Adrenal gland (tissue), 12 donors: Measurements from ENCODE around the gene B4GALNT3. TPM values are rescaled to one million over a fixed set of nuclear protein-coding genes. Genes with fewer than 3 reads are reported as not detected.

ENCODE experiments used
- DNase-seq, 7 donors: peaks; one replicate each; pipeline ENCODE4 v3.0.0-alpha.2; 2019 to 2020
- H3K27ac ChIP-seq, 5 donors: fragments of 200-600 bp; sonication (generic) in 4 of 5; 1 replicate in 3 of 5; 2 replicates in 2 of 5; pipeline versions ENCODE4 v1.5.1 to v1.8.0; 2016 to 2020; ENCODE audit warnings: mild to moderate bottlenecking in 1 of 5
- H3K27me3 ChIP-seq: fragments of 200-600 bp; 2 replicates; pipeline ENCODE4 v1.8.0; 2021
- H3K36me3 ChIP-seq, 2 donors: fragments of 200-600 bp; replicated peaks in 1 of 2; 1 replicate in 1 of 2; 2 replicates in 1 of 2; pipeline versions ENCODE4 v1.5.1 to v1.8.0; 2018 to 2022
- H3K4me1 ChIP-seq, 2 donors: fragments of 200-600 bp; replicated peaks in 1 of 2; 1 replicate in 1 of 2; 2 replicates in 1 of 2; pipeline versions ENCODE4 v1.5.1 to v1.8.0; 2018 to 2021
- H3K4me3 ChIP-seq, 4 donors: fragments of 200-600 bp; sonication (generic) in 3 of 4; one replicate each; pipeline ENCODE4 v1.5.1; 2016 to 2018
- H3K9me3 ChIP-seq, 3 donors: fragments of 200-600 bp; sonication (generic) in 1 of 3; replicated peaks in 1 of 3; 1 replicate in 2 of 3; 2 replicates in 1 of 3; pipeline versions ENCODE4 v1.5.1 to v1.8.0; 2016 to 2021
- POLR2A ChIP-seq, 2 donors: fragments of 450-650 bp; IDR thresholded peaks; one replicate each; pipeline ENCODE4 v1.6.1; 2017; ENCODE audit warnings: antibody characterized with exemption in 2 of 2, mild to moderate bottlenecking in 2 of 2, moderate library complexity in 1 of 2
- WGBS, 4 donors: extraction: QIAGEN DNeasy Blood & Tissue Kit in 2 of 4; methylation state at CpG; one replicate each; pipeline versions ENCODE4 v1.1.5 to v1.1.7; 2013 to 2017; 5-methylcytosine and 5-hydroxymethylcytosine counted together
- intact Hi-C, 2 donors: fragments of 100-400 bp; cut with DNase I; formaldehyde crosslinking; loops; one replicate each; pipeline versions ENCODE4 v1.14.1 to v1.15.0; 2022 to 2023
- polyA plus RNA-seq, 3 donors: library from polyadenylated mRNA; stranded (reverse); fragments of 200-250 nt in 2 of 3; fragments of 350-450 nt in 1 of 3; fragmentation: Illumina TruSeq in 1 of 3; extraction: RNeasy Lipid Tissue Mini Kit (QIAGEN cat#74804) in 1 of 3; gene quantifications; one replicate each; pipeline ENCODE4 v1.2.3, GENCODE V29; 2013 to 2014
- small RNA-seq, 2 donors: library from RNA; depleted of rRNA; stranded (forward); fragments of <200 nt; gene quantifications; one replicate each; pipeline ENCODE3, GENCODE V24; 2016
- total RNA-seq, 9 donors: library from RNA; depleted of rRNA in 4 of 9; stranded (reverse); fragments of >200 nt in 4 of 9; fragments of 120-200 nt in 1 of 9; fragmentation: NEBNext Ultra II Directional in 1 of 9; extraction: Animal tissue kit (Norgen Biotek cat#: 25700) in 1 of 9; gene quantifications; one replicate each; pipeline versions ENCODE4 v1.1.0 to v1.2.4, GENCODE V29; 2013 to 2023
- TF ChIP-seq, protein P1 (sequence below), 6 experiments: fragments of 450-650 bp in 4 of 6; fragments of 200-600 bp in 2 of 6; sonication (generic) in 1 of 6; IDR thresholded peaks; 1 replicate in 5 of 6; 2 replicates in 1 of 6; pipeline versions ENCODE4 v1.5.1 to v1.8.0; 2016 to 2021; ENCODE audit warnings: antibody characterized with exemption in 6 of 6, mild to moderate bottlenecking in 2 of 6, moderate library complexity in 1 of 6
- donor health status: healthy with polysubstance abuse.
- donor health status: Bipolar disorder and iron deficiency.
- donor health status: DM: yes; HTN: yes; CAD: no.
- donor health status: DM: no; HTN: no; CAD: no.
- donor health status: DM: no; HTN: no; CAD: no.
- donor health status: DM: yes; HTN: yes; CAD: no.

Gene B4GALNT3
- total and polyA plus RNA-seq, 12 donors, result 3.1 to 43.1 (median 28.5) TPM

DNA sequence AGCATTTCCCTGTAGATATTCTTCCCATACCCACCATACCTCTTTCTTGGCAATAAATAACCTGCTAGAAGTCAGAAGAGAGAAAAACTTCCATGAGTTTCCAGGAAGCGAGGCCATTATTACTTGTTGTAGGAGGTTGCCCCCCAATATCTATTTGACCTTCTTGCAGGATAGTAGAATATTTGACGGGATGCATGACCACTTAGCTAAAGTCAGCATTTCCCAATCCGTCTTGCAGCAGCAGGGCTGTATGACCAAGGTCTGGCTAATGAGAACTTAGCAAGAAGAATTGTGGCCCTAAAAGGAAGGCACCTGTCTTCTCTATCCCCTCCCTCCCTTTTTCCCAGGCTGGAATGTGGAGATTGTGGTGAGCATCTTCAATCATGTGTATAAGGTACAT lies 152.0 kb downstream of the B4GALNT3 start:
- no peaks in the 10 kb centered on the region for H3K9me3 ChIP-seq
- 81 to 88% (median 86%) methylated on average over 3 of the region's 3 CpGs for WGBS, 4 donors
- peak overlapping the region in 2 of 5 donors; percentile 30 to 57 for H3K27ac ChIP-seq
- H3K27me3 ChIP-seq, result no peaks in the 10 kb centered on the region
- no peak overlapping the region for H3K4me3 ChIP-seq
- H3K4me1 ChIP-seq, result peaks cover 0 to 4% of the 10 kb centered on the region in 2 donors
- TF ChIP-seq POLR2A (IDR thresholded peaks at IDR 0.05), result no peak
- intact Hi-C loops, result no loop called here
- no peak for DNase-seq
- H3K36me3 ChIP-seq, result no peaks in the 10 kb centered on the region

DNA sequence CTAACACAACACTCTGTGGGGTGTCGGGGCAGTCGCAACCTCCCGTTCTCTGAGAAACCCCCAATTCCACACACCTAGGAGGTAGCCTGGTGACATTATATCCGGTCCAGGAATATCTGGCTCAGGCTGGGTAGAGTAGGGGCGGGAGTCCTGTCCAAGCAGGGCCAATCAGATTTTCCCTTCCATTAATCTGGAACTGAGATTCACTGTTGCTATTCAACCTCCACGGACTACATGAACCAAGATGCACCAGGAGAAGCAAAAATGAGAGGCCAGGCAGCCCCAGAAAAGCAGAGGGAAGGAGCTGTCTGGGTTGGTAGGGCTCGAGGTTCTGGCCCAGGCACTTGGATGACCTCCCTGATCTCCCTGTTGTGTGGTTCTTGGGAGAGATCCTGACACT lies 152.6 kb downstream of the B4GALNT3 start:
- Histone ChIP-seq H3K4me3 (no peak overlapping the region), H3K27me3 (no peaks in the 10 kb centered on the region), H3K27ac (no peak overlapping the region), H3K36me3 (no peaks in the 10 kb centered on the region), H3K4me1 (peaks cover 0 to 9% of the 10 kb centered on the region in 2 donors), H3K9me3 (no peaks in the 10 kb centered on the region)
- TF ChIP-seq, protein P1, sequence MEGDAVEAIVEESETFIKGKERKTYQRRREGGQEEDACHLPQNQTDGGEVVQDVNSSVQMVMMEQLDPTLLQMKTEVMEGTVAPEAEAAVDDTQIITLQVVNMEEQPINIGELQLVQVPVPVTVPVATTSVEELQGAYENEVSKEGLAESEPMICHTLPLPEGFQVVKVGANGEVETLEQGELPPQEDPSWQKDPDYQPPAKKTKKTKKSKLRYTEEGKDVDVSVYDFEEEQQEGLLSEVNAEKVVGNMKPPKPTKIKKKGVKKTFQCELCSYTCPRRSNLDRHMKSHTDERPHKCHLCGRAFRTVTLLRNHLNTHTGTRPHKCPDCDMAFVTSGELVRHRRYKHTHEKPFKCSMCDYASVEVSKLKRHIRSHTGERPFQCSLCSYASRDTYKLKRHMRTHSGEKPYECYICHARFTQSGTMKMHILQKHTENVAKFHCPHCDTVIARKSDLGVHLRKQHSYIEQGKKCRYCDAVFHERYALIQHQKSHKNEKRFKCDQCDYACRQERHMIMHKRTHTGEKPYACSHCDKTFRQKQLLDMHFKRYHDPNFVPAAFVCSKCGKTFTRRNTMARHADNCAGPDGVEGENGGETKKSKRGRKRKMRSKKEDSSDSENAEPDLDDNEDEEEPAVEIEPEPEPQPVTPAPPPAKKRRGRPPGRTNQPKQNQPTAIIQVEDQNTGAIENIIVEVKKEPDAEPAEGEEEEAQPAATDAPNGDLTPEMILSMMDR (IDR thresholded peaks at IDR 0.05), result no peak
- TF ChIP-seq POLR2A (IDR thresholded peaks at IDR 0.05), result no peak
- 80 to 92% (median 90%) methylated on average over 7 of the region's 7 CpGs for WGBS, 4 donors
- DNase-seq, result no peak
- intact Hi-C loops, result no loop called here

DNA sequence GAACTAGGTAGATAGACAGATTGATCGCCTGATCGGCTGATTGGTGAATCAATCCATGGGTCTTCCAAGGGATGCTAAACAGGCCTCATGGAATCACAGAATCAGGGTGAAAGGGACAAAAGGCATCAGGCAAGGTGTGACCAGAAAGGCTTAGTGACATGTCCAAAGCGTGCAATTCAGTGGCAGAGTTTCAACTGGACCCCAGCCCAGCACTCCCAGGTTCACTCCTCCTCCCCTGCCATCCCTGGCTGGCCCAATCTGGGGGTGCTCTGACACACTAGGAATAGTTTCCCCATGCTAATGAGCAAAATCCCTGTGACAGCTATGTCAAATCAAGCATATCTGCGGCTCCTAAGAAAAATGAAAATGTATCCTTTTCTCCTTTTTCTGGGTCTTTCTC lies 153.1 kb downstream of the B4GALNT3 start:
- intact Hi-C loops, result no loop called here
- no peaks in the 10 kb centered on the region for H3K27me3 ChIP-seq
- no peak for DNase-seq
- no peaks in the 10 kb centered on the region for H3K36me3 ChIP-seq
- TF ChIP-seq, protein P1 (IDR thresholded peaks at IDR 0.05), result no peak
- no peak for TF ChIP-seq POLR2A (IDR thresholded peaks at IDR 0.05)
- no peaks in the 10 kb centered on the region for H3K9me3 ChIP-seq
- no peak overlapping the region for H3K27ac ChIP-seq
- no peak overlapping the region for H3K4me3 ChIP-seq
- H3K4me1 ChIP-seq, result peaks cover 0 to 14% of the 10 kb centered on the region in 2 donors
- 85 to 98% (median 95%) methylated on average over 4 of the region's 4 CpGs for WGBS, 4 donors

Small RNA genes lying within 50 kb of the gene (small RNA-seq; reads per million reads assigned to genes)
- gene RNU7-103P, result 0 reads per million in 2 donors

Other genes with a start within 250 kb of the B4GALNT3 start
- 1 to 10 TPM in 6 of 9 donors, under 1 TPM in 3; 0.33 to 4.3 (median 1.5) TPM for gene SLC6A12, start 245.8 kb upstream of the B4GALNT3 start, total RNA-seq
- 1 to 10 TPM in 1 of 3 donors, under 1 TPM in 2; 0.35 to 2.6 (median 0.57) TPM for gene SLC6A12, start 245.8 kb upstream of the B4GALNT3 start, polyA plus RNA-seq
- gene SLC6A13, start 197.1 kb upstream of the B4GALNT3 start, total RNA-seq, result under 1 TPM in 3 of 9 donors, not detected in 6; 0.22 to 0.95 (median 0.83) TPM
- 1 to 10 TPM in 1 of 3 donors, under 1 TPM in 2; 0.37 to 1.0 (median 0.46) TPM for gene SLC6A13, start 197.1 kb upstream of the B4GALNT3 start, polyA plus RNA-seq
- gene KDM5A, start 70.6 kb upstream of the B4GALNT3 start, total RNA-seq, result 100 to 1,000 TPM in 1 of 9 donors, 10 to 100 TPM in 8; 29.1 to 104 (median 69.2) TPM
- gene KDM5A, start 70.6 kb upstream of the B4GALNT3 start, polyA plus RNA-seq, result 10 to 100 TPM in 2 of 3 donors, 1 to 10 TPM in 1; 5.5 to 22.8 (median 21.5) TPM
- gene CCDC77, start 58.3 kb upstream of the B4GALNT3 start, total RNA-seq, result 10 to 100 TPM in 5 of 9 donors, 1 to 10 TPM in 4; 5.1 to 47.5 (median 10.1) TPM
- 1 to 10 TPM; 5.6 to 9.3 (median 8.6) TPM for gene CCDC77, start 58.3 kb upstream of the B4GALNT3 start, polyA plus RNA-seq
- gene NINJ2, start 203.5 kb downstream of the B4GALNT3 start, total RNA-seq, result 1 to 10 TPM; 1.1 to 9.1 (median 2.0) TPM
- 1 to 10 TPM; 1.8 to 2.5 (median 2.0) TPM for gene NINJ2, start 203.5 kb downstream of the B4GALNT3 start, polyA plus RNA-seq